HepG2 (cell line): ENCODE measurements around the gene PCNX1. TPM values are rescaled to one million over a fixed set of nuclear protein-coding genes. Genes with fewer than 3 reads are reported as not detected.

Experiments
- ATAC-seq: fragments of 200-7000 bp; cut with Tn5 transposase; 3 replicates; pipeline ENCODE4 v1.9.1; 2020; ENCODE audit warnings: mild to moderate bottlenecking, moderate library complexity
- BruUV-seq: library from RNA; stranded (reverse); fragments of 400-500 nt; replicated peaks from 2 replicates; lab custom pipeline; 2021; lab: Mats Ljungman, UMichigan
- CTCF ChIA-PET: fragments of 300-600 bp; formaldehyde crosslinking; extraction: SDS; loops from one replicate; lab custom pipeline; 2021; ENCODE audit warnings: low total read pairs, inconsistent platforms, low intra/inter-chr PET ratio; lab: Yijun Ruan, JAX
- POLR2A ChIA-PET: fragments of 350-600 bp; sonication (Branson Sonifier 250); formaldehyde crosslinking; loops from one replicate; lab custom pipeline; 2020; ENCODE audit warnings: antibody characterized with exemption, inconsistent platforms; lab: Yijun Ruan, JAX
- DNase-seq: peaks from one replicate; pipeline ENCODE4 v3.0.0-alpha.2; 2015; ENCODE audit warnings: low spot score
- FAIRE-seq: peaks from 3 replicates; lab custom pipeline; 2011; peaks lifted over from hg19 to GRCh38; lab: Jason Lieb, UNC
- H2AFZ ChIP-seq: one replicate; pipeline ENCODE4 v1.6.1; 2011; ENCODE audit warnings: low read length, inconsistent platforms
- H3K27ac ChIP-seq: fragments of 300-600 bp; 3 replicates; pipeline ENCODE4 v1.8.0; 2011; ENCODE audit warnings: mixed run types, mild to moderate bottlenecking, mixed read lengths, low read length, inconsistent platforms; ENCODE audit not compliant: insufficient read depth; ENCODE audit errors: extremely low read length
- H3K27me3 ChIP-seq, 2 experiments: fragments of 200-600 bp in 1 of 2; 2 replicates in 1 of 2; 3 replicates in 1 of 2; pipeline versions ENCODE4 v1.6.0 to v1.8.0; 2011; ENCODE audit warnings: low read length in 2 of 2, mild to moderate bottlenecking in 2 of 2, moderate library complexity in 2 of 2, inconsistent platforms in 1 of 2; ENCODE audit not compliant: insufficient read depth in 2 of 2, control insufficient read depth in 1 of 2
- H3K36me3 ChIP-seq, 2 experiments: fragments of 200-600 bp in 1 of 2; replicated peaks in 1 of 2; 2 replicates in 1 of 2; 3 replicates in 1 of 2; pipeline versions ENCODE4 v1.5.1 to v1.8.0; 2011; ENCODE audit warnings: low read length in 2 of 2, inconsistent platforms in 1 of 2; ENCODE audit not compliant: insufficient read depth in 2 of 2, control insufficient read depth in 1 of 2
- H3K4me1 ChIP-seq: 2 replicates; pipeline ENCODE4 v1.5.1; 2012; ENCODE audit warnings: low read length, inconsistent platforms; ENCODE audit not compliant: insufficient read depth
- H3K4me2 ChIP-seq: 2 replicates; pipeline ENCODE4 v1.6.0; 2011; ENCODE audit warnings: low read depth, low read length, inconsistent platforms
- H3K4me3 ChIP-seq, 3 experiments: fragments of 200-600 bp in 1 of 3; sonication (generic), shearing (Covaris generic) in 1 of 3; replicated peaks in 1 of 3; 2 replicates each; pipeline ENCODE4 v1.5.1; 2011 to 2016; ENCODE audit warnings: low read length in 3 of 3, inconsistent platforms in 2 of 3, low read depth in 2 of 3, mild to moderate bottlenecking in 2 of 3, control low read depth in 1 of 3, mixed read lengths in 1 of 3; ENCODE audit not compliant: insufficient read depth in 1 of 3
- H3K79me2 ChIP-seq: one replicate; pipeline ENCODE4 v1.6.1; 2011; ENCODE audit warnings: low read length, inconsistent platforms; ENCODE audit not compliant: insufficient read depth
- H3K9ac ChIP-seq: 2 replicates; pipeline ENCODE4 v1.6.0; 2011; ENCODE audit warnings: mild to moderate bottlenecking, low read depth, low read length, inconsistent platforms; ENCODE audit not compliant: insufficient read depth
- H3K9me3 ChIP-seq: 2 replicates; pipeline ENCODE4 v1.5.1; 2012; ENCODE audit warnings: mild to moderate bottlenecking, low read length
- H4K20me1 ChIP-seq: 2 replicates; pipeline ENCODE4 v1.6.0; 2011; ENCODE audit warnings: inconsistent platforms, mild to moderate bottlenecking, low read length, moderate library complexity; ENCODE audit not compliant: insufficient read depth
- ARID4A ChIP-seq: sonication (generic); formaldehyde crosslinking; IDR thresholded peaks from 2 replicates; pipeline ENCODE4 v1.5.0; 2020; ENCODE audit warnings: mild to moderate bottlenecking, missing genetic modification reagents, borderline replicate concordance
- BATF2 ChIP-seq: sonication (generic); formaldehyde crosslinking; IDR thresholded peaks from 2 replicates; pipeline ENCODE4 v1.8.0; 2022; ENCODE audit warnings: mild to moderate bottlenecking, missing genetic modification reagents, moderate library complexity
- DPF2 ChIP-seq: sonication (generic); formaldehyde crosslinking; IDR thresholded peaks from 2 replicates; pipeline ENCODE4 v1.4.0; 2020; ENCODE audit warnings: mild to moderate bottlenecking, low read depth, missing genetic modification reagents, borderline replicate concordance
- HNRNPUL1 ChIP-seq: fragments of 200-400 bp; formaldehyde crosslinking; IDR thresholded peaks from 2 replicates; pipeline ENCODE4 v1.6.1; 2017; ENCODE audit warnings: low read depth, mild to moderate bottlenecking, low read length, moderate library complexity
- JDP2 ChIP-seq: sonication (generic); formaldehyde crosslinking; IDR thresholded peaks from 2 replicates; pipeline ENCODE4 v1.8.1; 2022; ENCODE audit warnings: missing genetic modification reagents, borderline replicate concordance
- MIXL1 ChIP-seq: IDR thresholded peaks from 2 replicates; pipeline ENCODE4 v1.6.1; 2016
- MTF1 ChIP-seq: sonication (generic); formaldehyde crosslinking; IDR thresholded peaks from 2 replicates; pipeline ENCODE4 v1.5.0; 2020; ENCODE audit warnings: missing genetic modification reagents
- USF2 ChIP-seq, 2 experiments: sonication (generic) in 1 of 2; formaldehyde crosslinking in 1 of 2; IDR thresholded peaks; 2 replicates each; pipeline versions ENCODE4 v1.5.1 to v1.6.1; 2011 to 2020; ENCODE audit warnings: borderline replicate concordance in 1 of 2, low read depth in 1 of 2, low read length in 1 of 2, mild to moderate bottlenecking in 1 of 2, missing genetic modification reagents in 1 of 2, moderate library complexity in 1 of 2
- ZNF10 ChIP-seq: sonication (generic); formaldehyde crosslinking; IDR thresholded peaks from 2 replicates; pipeline ENCODE4 v1.4.0; 2020; ENCODE audit warnings: mild to moderate bottlenecking, low read depth, missing genetic modification reagents, borderline replicate concordance
- ZNF138 ChIP-seq: sonication (generic); formaldehyde crosslinking; IDR thresholded peaks from 2 replicates; pipeline ENCODE4 v1.5.0; 2020; ENCODE audit warnings: mild to moderate bottlenecking, low read depth, missing genetic modification reagents
- ZNF280B ChIP-seq: sonication (generic); formaldehyde crosslinking; IDR thresholded peaks from 2 replicates; pipeline ENCODE4 v1.5.0; 2020; ENCODE audit warnings: missing genetic modification reagents, mild to moderate bottlenecking, borderline replicate concordance
- ZNF337 ChIP-seq: sonication (generic); formaldehyde crosslinking; IDR thresholded peaks from 2 replicates; pipeline ENCODE4 v1.5.1; 2020; ENCODE audit warnings: missing genetic modification reagents, low read depth, mild to moderate bottlenecking, borderline replicate concordance
- WGBS: methylation state at CpG from one replicate; pipeline ENCODE4 v1.1.6; 2017; ENCODE audit warnings: low lambda C conversion rate; 5-methylcytosine and 5-hydroxymethylcytosine counted together
- in situ Hi-C: cut with HindIII; loops from 2 replicates; pipeline ENCODE4 v1.10.0; 2017; ENCODE audit warnings: low pct_unique_long_range_greater_than_20kb; ENCODE audit not compliant: extremely low pct_ligation_motif_present
- intact Hi-C: fragments of 100-400 bp; cut with micrococcal nuclease; formaldehyde crosslinking; loops from one replicate; pipeline ENCODE4 v1.10.0; 2022; ENCODE audit not compliant: unreplicated experiment
- polyA plus RNA-seq, 8 experiments: library from polyadenylated mRNA; depleted of rRNA in 3 of 8; stranded (reverse) in 7 of 8; unstranded in 1 of 8; fragments of >200 nt; fragmentation: Illumina TruSeq in 4 of 8; extraction: Trizol in 4 of 8; gene quantifications; 2 replicates each; pipeline versions ENCODE4 v1.2.1 to v1.2.3, GENCODE V29; 2011 to 2016; ENCODE audit warnings: low read depth in 4 of 8, missing spikeins in 1 of 8, mixed read lengths in 1 of 8; ENCODE audit not compliant: insufficient read depth in 1 of 8
- total RNA-seq, 5 experiments: library from RNA; depleted of rRNA; stranded (reverse); fragments of >200 nt; fragmentation: Illumina TruSeq; extraction: Trizol; gene quantifications; 2 replicates each; pipeline ENCODE4 v1.2.3, GENCODE V29; 2016; ENCODE audit warnings: low read depth in 1 of 5
- TF ChIP-seq, protein P1 (sequence below): sonication (generic); formaldehyde crosslinking; IDR thresholded peaks from 2 replicates; pipeline ENCODE4 v1.9.0; 2021; ENCODE audit warnings: missing genetic modification reagents, mild to moderate bottlenecking, borderline replicate concordance

PCNX1 gene
- total and polyA plus RNA-seq, 2 of the 13 experiments (the other 11 are each of a cell fraction or from before 2014, with no cell fraction given) = 24.9 to 30.3 TPM

- ChIA-PET CTCF (no interaction called here), POLR2A (no interaction called here)
- Histone ChIP-seq H3K27me3 (no peaks in the 10 kb centered on the region), H3K9me3 (no peaks in the 10 kb centered on the region), H3K9ac (no peak overlapping the region), H3K4me1 (peaks cover 5% of the 10 kb centered on the region; the same call in 1 of the 2 replicates), H3K27ac (no peak overlapping the region), H4K20me1 (no peaks in the 10 kb centered on the region), H3K4me2 (no peak overlapping the region), H3K36me3 (peaks cover 8 to 24% of the 10 kb centered on the region in 2 experiments), H2AFZ (no peak overlapping the region), H3K4me3 (no peak overlapping the region), H3K79me2 (no peaks in the 10 kb centered on the region)
- WGBS = 98% methylated on average over 2 of the region's 2 CpGs
- in situ Hi-C loops (no loop called here), intact Hi-C loops (no loop called here)
- FAIRE-seq (no peak), DNase-seq (no peak), ATAC-seq (no peak)
- no TSS peak for BruUV-seq
- TF ChIP-seq DPF2 (CRISPR knock-in tag) (no peak), BATF2 (CRISPR knock-in tag) (no peak), ZNF280B (no peak), ARID4A (CRISPR knock-in tag) (no peak), HNRNPUL1 (no peak), USF2 (IDR thresholded peaks at IDR 0.05; ENCODE audit: low read depth, low read length) (no peak), USF2 (CRISPR knock-in tag; IDR thresholded peaks at IDR 0.05; ENCODE audit: borderline replicate concordance) (no peak), ZNF138 (CRISPR knock-in tag) (no peak), ZNF337 (CRISPR knock-in tag) (no peak), ZNF10 (CRISPR knock-in tag) (no peak), JDP2 (CRISPR knock-in tag) (no peak), MIXL1 (CRISPR knock-in tag) (no peak), MTF1 (CRISPR knock-in tag) (no peak)
- TF ChIP-seq, protein P1, sequence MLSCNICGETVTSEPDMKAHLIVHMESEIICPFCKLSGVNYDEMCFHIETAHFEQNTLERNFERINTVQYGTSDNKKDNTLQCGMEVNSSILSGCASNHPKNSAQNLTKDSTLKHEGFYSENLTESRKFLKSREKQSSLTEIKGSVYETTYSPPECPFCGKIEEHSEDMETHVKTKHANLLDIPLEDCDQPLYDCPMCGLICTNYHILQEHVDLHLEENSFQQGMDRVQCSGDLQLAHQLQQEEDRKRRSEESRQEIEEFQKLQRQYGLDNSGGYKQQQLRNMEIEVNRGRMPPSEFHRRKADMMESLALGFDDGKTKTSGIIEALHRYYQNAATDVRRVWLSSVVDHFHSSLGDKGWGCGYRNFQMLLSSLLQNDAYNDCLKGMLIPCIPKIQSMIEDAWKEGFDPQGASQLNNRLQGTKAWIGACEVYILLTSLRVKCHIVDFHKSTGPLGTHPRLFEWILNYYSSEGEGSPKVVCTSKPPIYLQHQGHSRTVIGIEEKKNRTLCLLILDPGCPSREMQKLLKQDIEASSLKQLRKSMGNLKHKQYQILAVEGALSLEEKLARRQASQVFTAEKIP (CRISPR knock-in tag) = no peak
Measured at GRCh38 chr14:71063351-71063750, 156.1 kb downstream of the PCNX1 start.
